Breast epithelium (tissue), 3 donors: ENCODE measurements around the gene KISS1.

Source experiments
- POLR2AphosphoS5 ChIP-seq, 3 donors: sonication (generic); formaldehyde crosslinking; IDR thresholded peaks; one replicate each; pipeline ENCODE4 v1.6.1; 2017; ENCODE audit warnings: antibody characterized with exemption in 3 of 3
- TF ChIP-seq, protein P1 (sequence below), 3 donors: fragments of 450-650 bp; IDR thresholded peaks; one replicate each; pipeline ENCODE4 v1.5.1; 2016 to 2017; ENCODE audit warnings: antibody characterized with exemption in 3 of 3, mild to moderate bottlenecking in 3 of 3, moderate library complexity in 3 of 3

DNA sequence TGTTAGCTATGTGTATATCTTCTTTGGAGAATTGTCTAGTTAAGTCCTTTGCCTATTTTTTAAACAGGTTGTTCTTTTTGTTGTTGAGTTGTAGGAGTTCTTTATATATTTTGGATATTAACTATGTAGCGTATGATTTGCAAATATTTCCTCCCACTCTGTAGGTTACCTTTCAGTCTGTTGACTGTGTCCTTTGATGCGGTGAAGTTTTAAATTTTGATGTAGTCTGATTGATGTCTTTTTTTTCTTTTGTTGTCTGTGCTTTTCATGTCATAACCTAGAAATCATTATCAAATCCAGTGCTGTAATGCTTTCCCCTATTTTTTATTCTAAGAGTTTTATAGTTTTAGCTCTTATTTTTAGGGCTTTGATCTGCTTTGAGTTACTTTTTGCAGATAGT, 8.7 kb upstream of the KISS1 start:
- TF ChIP-seq, protein P1, sequence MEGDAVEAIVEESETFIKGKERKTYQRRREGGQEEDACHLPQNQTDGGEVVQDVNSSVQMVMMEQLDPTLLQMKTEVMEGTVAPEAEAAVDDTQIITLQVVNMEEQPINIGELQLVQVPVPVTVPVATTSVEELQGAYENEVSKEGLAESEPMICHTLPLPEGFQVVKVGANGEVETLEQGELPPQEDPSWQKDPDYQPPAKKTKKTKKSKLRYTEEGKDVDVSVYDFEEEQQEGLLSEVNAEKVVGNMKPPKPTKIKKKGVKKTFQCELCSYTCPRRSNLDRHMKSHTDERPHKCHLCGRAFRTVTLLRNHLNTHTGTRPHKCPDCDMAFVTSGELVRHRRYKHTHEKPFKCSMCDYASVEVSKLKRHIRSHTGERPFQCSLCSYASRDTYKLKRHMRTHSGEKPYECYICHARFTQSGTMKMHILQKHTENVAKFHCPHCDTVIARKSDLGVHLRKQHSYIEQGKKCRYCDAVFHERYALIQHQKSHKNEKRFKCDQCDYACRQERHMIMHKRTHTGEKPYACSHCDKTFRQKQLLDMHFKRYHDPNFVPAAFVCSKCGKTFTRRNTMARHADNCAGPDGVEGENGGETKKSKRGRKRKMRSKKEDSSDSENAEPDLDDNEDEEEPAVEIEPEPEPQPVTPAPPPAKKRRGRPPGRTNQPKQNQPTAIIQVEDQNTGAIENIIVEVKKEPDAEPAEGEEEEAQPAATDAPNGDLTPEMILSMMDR (IDR thresholded peaks at IDR 0.05): no peak
- no peak for TF ChIP-seq POLR2AphosphoS5 (IDR thresholded peaks at IDR 0.05)
